Activated CD4-positive, alpha-beta memory T cell treated with anti-CD3 and anti-CD28 coated beads for 36 hours (primary cell): ENCODE results near the gene FRMD4A. TPM values are rescaled to one million over a fixed set of nuclear protein-coding genes. Genes with fewer than 3 reads are reported as not detected.
"Not testable (repeated sequence)": the region's sequence is repeated elsewhere in the genome, so short reads cannot be mapped to it uniquely, and the experiment has no call there.

Experiments used
- CTCF ChIA-PET: fragments of 350-600 bp; sonication (Branson Sonifier 250); formaldehyde crosslinking; loops from one replicate; lab custom pipeline; 2021; ENCODE audit warnings: antibody characterized with exemption, inconsistent platforms; lab: Charles Lee
- POLR2A ChIA-PET: fragments of 350-600 bp; sonication (Branson Sonifier 250); formaldehyde crosslinking; loops from one replicate; lab custom pipeline; 2021; ENCODE audit warnings: antibody characterized with exemption; lab: Charles Lee
- DNase-seq: peaks from one replicate; pipeline ENCODE4 v3.0.0-alpha.2; 2020
- H3K27ac Mint-ChIP-seq: one replicate; pipeline ENCODE4 v1.8.0; 2021; ENCODE audit warnings: mixed read lengths
- H3K27me3 Mint-ChIP-seq: one replicate; pipeline ENCODE4 v1.8.0; 2021; ENCODE audit warnings: mixed read lengths
- H3K36me3 Mint-ChIP-seq: one replicate; pipeline ENCODE4 v1.8.0; 2021; ENCODE audit warnings: mixed read lengths
- H3K4me1 Mint-ChIP-seq: one replicate; pipeline ENCODE4 v1.8.0; 2021; ENCODE audit warnings: low read depth, mixed read lengths
- H3K4me3 Mint-ChIP-seq: one replicate; pipeline ENCODE4 v1.8.0; 2021; ENCODE audit warnings: mild to moderate bottlenecking, mixed read lengths
- H3K9me3 Mint-ChIP-seq: one replicate; pipeline ENCODE4 v1.8.0; 2021; ENCODE audit warnings: mixed read lengths
- intact Hi-C: fragments of 100-400 bp; cut with micrococcal nuclease; formaldehyde crosslinking; loops from one replicate; pipeline ENCODE4 v1.15.1; 2023
- total RNA-seq, 2 experiments: library from RNA; stranded (reverse); gene quantifications; one replicate each; pipeline ENCODE4 v1.2.3, GENCODE V29; 2021

FRMD4A gene
- total RNA-seq, 2 experiments from 2014 or later: 0.31 to 1.7 TPM

DNA sequence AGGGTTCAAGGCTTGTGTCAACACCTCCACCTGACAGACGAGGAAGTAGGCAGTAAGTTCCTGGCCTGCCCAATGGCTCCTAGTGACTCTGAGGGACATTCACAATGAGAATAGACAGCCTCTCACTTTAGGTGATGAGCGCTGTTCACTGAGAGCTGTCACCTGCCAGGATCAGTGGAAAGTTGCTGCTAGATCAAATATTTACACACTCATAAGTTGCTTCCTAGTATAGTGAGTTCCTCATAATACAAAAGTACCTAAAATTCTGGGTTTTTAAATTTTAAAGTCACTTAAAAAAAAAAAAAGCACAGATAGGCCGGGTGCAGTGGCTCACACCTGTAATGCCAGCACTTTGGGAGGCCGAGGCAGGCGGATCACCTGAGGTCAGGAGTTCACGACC, 423.2 kb downstream of the FRMD4A start:
- no peaks in the 10 kb centered on the region for H3K27me3 Mint-ChIP-seq

GRCh38 chr10:13905281-13905680, 425.4 kb downstream of the FRMD4A start:
- DNase-seq: no peak
- H3K27ac Mint-ChIP-seq: no peak overlapping the region
- CTCF ChIA-PET: no interaction called here
- no peaks in the 10 kb centered on the region for H3K36me3 Mint-ChIP-seq
- H3K4me1 Mint-ChIP-seq: no peaks in the 10 kb centered on the region
- intact Hi-C loops: no loop called here
- POLR2A ChIA-PET: no interaction called here
- no peak overlapping the region for H3K4me3 Mint-ChIP-seq
- no peaks in the 10 kb centered on the region for H3K27me3 Mint-ChIP-seq
- H3K9me3 Mint-ChIP-seq: no peaks in the 10 kb centered on the region

More for the DNA sequence above, 423.2 kb downstream of the FRMD4A start:
- no peak for DNase-seq
- Mint-ChIP-seq H3K4me1 (no peaks in the 10 kb centered on the region), H3K36me3 (no peaks in the 10 kb centered on the region), H3K27ac (no peak overlapping the region), H3K9me3 (no peaks in the 10 kb centered on the region), H3K4me3 (no peak overlapping the region)
- intact Hi-C loops: no loop called here
- CTCF ChIA-PET: no interaction called here
- POLR2A ChIA-PET: no interaction called here

GRCh38 chr10:13904064-13904463, 426.7 kb downstream of the FRMD4A start:
- H3K27ac Mint-ChIP-seq: no peak overlapping the region
- POLR2A ChIA-PET: no interaction called here
- no peaks in the 10 kb centered on the region for H3K36me3 Mint-ChIP-seq
- no peaks in the 10 kb centered on the region for H3K4me1 Mint-ChIP-seq
- no peaks in the 10 kb centered on the region for H3K9me3 Mint-ChIP-seq
- intact Hi-C loops: no loop called here
- no peaks in the 10 kb centered on the region for H3K27me3 Mint-ChIP-seq
- no peak overlapping the region for H3K4me3 Mint-ChIP-seq
- CTCF ChIA-PET: interaction anchor here (0.7 kb wide), 1 partner anchor 238 kb away, joined by 4 read pairs; no protein-coding TSS in a partner anchor
- no peak for DNase-seq

GRCh38 chr10:13902868-13903587, 427.7 kb downstream of the FRMD4A start:
- Mint-ChIP-seq H3K27me3 (no peaks in the 10 kb centered on the region), H3K27ac (no peak overlapping the region), H3K4me3 (no peak overlapping the region), H3K36me3 (no peaks in the 10 kb centered on the region), H3K9me3 (no peaks in the 10 kb centered on the region), H3K4me1 (no peaks in the 10 kb centered on the region)
- intact Hi-C loops: no loop called here
- ChIA-PET POLR2A (no interaction called here), CTCF (interaction anchor here (1.2 kb wide), 1 partner anchor 8 kb away, joined by 3 read pairs; no protein-coding TSS in a partner anchor)
- DNase-seq: no peak

- intact Hi-C loops: no loop called here
- CTCF ChIA-PET: no interaction called here
These were observed 430.8 kb downstream of the FRMD4A start for GRCh38 chr10:13899941-13900340.

GRCh38 chr10:13896146-13896545, 434.6 kb downstream of the FRMD4A start:
- intact Hi-C loops, H3K4me1 Mint-ChIP-seq, CTCF ChIA-PET: not testable (repeated sequence)

More at GRCh38 chr10:13899941-13900340, 430.8 kb downstream of the FRMD4A start:
- Mint-ChIP-seq H3K4me1 (no peaks in the 10 kb centered on the region), H3K36me3 (no peaks in the 10 kb centered on the region), H3K27me3 (peaks cover 8% of the 10 kb centered on the region), H3K4me3 (no peak overlapping the region), H3K9me3 (peaks cover 3% of the 10 kb centered on the region), H3K27ac (no peak overlapping the region)
- POLR2A ChIA-PET: no interaction called here
- DNase-seq: no peak

DNA sequence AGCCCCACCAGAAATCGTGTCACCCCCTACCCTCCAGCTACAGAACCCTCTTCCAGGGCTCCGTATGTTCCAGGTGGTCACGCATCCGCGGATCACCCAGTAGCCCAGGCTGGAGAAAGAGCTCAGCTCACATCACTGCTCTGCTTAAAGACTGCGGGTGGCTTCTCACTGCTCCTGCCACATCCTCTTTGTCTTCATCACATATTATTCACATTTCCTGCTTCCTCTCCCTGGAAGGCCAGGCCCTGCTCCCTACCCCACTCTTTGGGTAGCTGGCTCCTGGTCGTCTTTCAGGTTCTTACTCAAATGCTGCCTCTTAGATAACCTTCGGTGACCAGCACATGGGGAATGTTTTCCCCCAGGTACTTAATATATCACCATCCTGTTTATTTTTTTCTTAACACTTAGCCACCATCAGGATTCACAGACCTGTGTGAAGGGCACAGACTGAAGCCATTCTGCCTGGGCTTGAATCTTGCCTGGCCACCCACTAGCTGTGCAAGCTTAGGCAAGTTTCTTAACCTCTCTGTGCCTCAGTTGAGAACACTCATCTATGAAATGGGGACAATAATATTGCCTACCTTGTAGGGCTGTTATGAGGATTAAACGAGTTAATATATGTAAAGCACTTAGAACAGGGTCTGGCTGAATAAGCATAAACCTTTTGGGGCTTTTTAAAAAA, 436.2 kb downstream of the FRMD4A start:
- H3K4me3 Mint-ChIP-seq: no peak overlapping the region
- intact Hi-C loops: no loop called here
- no peak for DNase-seq
- H3K36me3 Mint-ChIP-seq: no peaks in the 10 kb centered on the region
- peaks cover 3% of the 10 kb centered on the region for H3K9me3 Mint-ChIP-seq
- peaks cover 54% of the 10 kb centered on the region for H3K27me3 Mint-ChIP-seq
- CTCF ChIA-PET: no interaction called here
- POLR2A ChIA-PET: no interaction called here
- peaks cover 10% of the 10 kb centered on the region for H3K4me1 Mint-ChIP-seq
- H3K27ac Mint-ChIP-seq: no peak overlapping the region

More at GRCh38 chr10:13896146-13896545, 434.6 kb downstream of the FRMD4A start:
- DNase-seq, H3K4me3 Mint-ChIP-seq, H3K9me3 Mint-ChIP-seq, POLR2A ChIA-PET, H3K36me3 Mint-ChIP-seq, H3K27ac Mint-ChIP-seq: not testable (repeated sequence)
- peaks cover 38% of the 10 kb centered on the region for H3K27me3 Mint-ChIP-seq

DNA sequence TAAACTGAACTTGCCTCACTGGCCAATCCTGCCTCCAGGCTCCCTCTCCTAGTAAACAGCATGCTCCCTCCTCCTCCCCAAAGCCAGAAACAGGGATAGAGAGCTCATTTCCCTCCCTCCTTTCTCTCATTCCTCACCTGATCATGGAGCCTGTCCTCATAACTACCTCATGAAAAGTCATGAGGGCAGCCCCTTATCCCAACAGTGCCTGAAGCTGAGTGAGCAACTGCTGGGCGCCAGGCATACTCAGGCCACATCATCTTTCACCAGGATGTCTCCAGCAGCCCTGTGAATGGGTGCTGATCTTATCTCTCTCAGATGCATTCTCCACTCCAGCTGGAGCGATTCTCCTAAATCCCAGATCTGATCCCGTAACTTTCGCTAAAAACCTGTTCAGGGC, 436.8 kb downstream of the FRMD4A start:
- H3K4me1 Mint-ChIP-seq: peaks cover 10% of the 10 kb centered on the region
- no peak overlapping the region for H3K27ac Mint-ChIP-seq
- POLR2A ChIA-PET: no interaction called here
- peaks cover 3% of the 10 kb centered on the region for H3K9me3 Mint-ChIP-seq
- no peaks in the 10 kb centered on the region for H3K36me3 Mint-ChIP-seq
- no peak for DNase-seq
- CTCF ChIA-PET: no interaction called here
- H3K4me3 Mint-ChIP-seq: no peak overlapping the region
- peaks cover 59% of the 10 kb centered on the region for H3K27me3 Mint-ChIP-seq
- intact Hi-C loops: no loop called here

- Mint-ChIP-seq H3K9me3 (peaks cover 3% of the 10 kb centered on the region), H3K4me1 (peaks cover 10% of the 10 kb centered on the region), H3K36me3 (no peaks in the 10 kb centered on the region), H3K27ac (no peak overlapping the region), H3K27me3 (peaks cover 68% of the 10 kb centered on the region), H3K4me3 (no peak overlapping the region)
- ChIA-PET CTCF (no interaction called here), POLR2A (no interaction called here)
- DNase-seq: no peak
- intact Hi-C loops: no loop called here
These were observed 437.9 kb downstream of the FRMD4A start for GRCh38 chr10:13892871-13893270.

DNA sequence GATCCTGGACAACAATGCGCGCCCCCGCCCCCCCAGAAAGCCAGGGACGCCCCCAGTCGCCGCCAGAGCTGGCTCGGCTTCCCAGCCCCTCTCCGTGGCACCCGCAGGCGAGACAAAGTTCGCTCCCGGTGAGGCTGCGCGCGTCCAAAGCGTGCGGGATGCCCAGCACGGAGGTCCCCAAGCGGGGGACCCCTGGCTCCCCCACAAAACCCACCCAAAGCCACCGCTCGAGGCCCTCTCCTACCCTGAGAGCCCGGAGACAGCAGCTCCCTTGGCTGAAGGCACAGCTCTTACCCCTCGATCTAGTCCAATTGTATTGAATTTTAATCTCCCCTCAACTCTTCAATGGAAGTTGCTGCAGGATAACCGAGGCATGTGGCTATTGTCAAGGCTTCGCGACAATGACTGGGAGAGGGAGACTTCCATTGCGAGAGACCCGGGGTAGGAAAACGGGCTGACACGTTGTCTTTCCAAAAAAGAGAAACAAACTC, 438.7 kb downstream of the FRMD4A start:
- peak overlapping the region; percentile 43 for H3K4me3 Mint-ChIP-seq
- no peak for DNase-seq
- peaks cover 15% of the 10 kb centered on the region for H3K4me1 Mint-ChIP-seq
- ChIA-PET CTCF (no interaction called here), POLR2A (no interaction called here)
- H3K27ac Mint-ChIP-seq: no peak overlapping the region
- H3K27me3 Mint-ChIP-seq: peaks cover 73% of the 10 kb centered on the region
- H3K9me3 Mint-ChIP-seq: peaks cover 3% of the 10 kb centered on the region
- intact Hi-C loops: no loop called here
- H3K36me3 Mint-ChIP-seq: no peaks in the 10 kb centered on the region

DNA sequence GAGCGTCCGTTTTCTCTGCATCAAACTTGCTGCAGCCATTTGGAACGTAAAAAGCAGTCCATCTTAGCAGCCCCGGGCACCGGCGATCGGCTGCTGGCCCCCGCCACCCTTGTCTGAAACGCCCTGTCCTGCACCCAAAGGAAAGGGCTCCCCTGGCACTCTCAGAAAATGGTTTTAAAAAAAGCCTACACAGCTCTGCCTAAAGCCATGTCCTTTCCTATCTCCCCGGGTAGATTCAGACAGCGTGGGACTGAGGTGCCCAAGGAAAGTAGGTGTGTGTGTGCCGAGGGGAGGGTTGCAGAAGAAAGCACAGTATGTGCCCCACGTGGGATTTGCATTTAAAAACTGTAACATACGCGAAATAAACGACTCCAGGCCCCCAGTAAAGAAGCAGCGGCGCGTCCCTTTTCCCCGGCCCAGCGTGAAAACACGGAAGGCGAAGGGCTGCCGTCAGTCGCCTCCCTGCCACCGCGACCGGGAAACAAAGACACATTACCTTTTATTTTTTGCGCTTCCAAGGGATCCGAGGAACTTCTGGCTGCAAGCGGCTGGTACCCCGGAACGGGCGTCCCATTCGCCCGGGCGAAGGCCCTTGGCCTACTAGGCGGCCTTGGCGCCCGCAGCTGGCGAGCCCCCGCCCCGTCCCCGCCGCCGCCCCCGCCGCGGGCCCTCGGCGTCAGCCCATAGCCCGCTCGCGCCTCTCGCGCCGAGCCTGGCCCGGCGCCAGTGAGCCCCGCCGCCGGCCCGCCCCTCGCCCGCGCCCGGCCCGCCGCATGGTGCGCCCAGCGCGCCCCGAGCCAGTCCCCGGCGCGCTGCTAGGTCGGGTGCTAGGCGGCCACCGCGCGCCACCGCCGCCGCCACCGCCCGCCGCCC, 439.4 kb downstream of the FRMD4A start:
- no peak overlapping the region for H3K27ac Mint-ChIP-seq
- peaks cover 3% of the 10 kb centered on the region for H3K9me3 Mint-ChIP-seq
- POLR2A ChIA-PET: no interaction called here
- intact Hi-C loops: no loop called here
- DNase-seq: peak; percentile 13
- no peaks in the 10 kb centered on the region for H3K36me3 Mint-ChIP-seq
- peaks cover 73% of the 10 kb centered on the region for H3K27me3 Mint-ChIP-seq
- peaks cover 19% of the 10 kb centered on the region for H3K4me1 Mint-ChIP-seq
- peak overlapping the region; percentile 42 for H3K4me3 Mint-ChIP-seq
- CTCF ChIA-PET: no interaction called here
